Natural killer cell (primary cell): ENCODE measurements around the gene DISP2. TPM values are rescaled to one million over a fixed set of nuclear protein-coding genes. Genes with fewer than 3 reads are reported as not detected.
A peak's percentile ranks its signal among the peaks of the same experiment; 100 is the strongest.

Experiments used
- ATAC-seq, 3 donors: fragments of 150-1000 bp in 2 of 3; fragments of 200-7000 bp in 1 of 3; cut with Tn5 transposase; 1 replicate in 1 of 3; 2 replicates in 2 of 3; pipeline ENCODE4 v1.10.0; 2021; ENCODE audit warnings: mild to moderate bottlenecking in 2 of 3, moderate library complexity in 2 of 3
- DNase-seq, 2 donors: peaks; one replicate each; pipeline versions ENCODE4 v3.0.0 to v3.0.0-alpha.2; 2013 to 2021; ENCODE audit warnings: mixed read lengths in 1 of 2
- H3K27ac ChIP-seq: one replicate; pipeline ENCODE4 v1.5.1; 2013; ENCODE audit warnings: mild to moderate bottlenecking, low read length
- H3K27me3 ChIP-seq: one replicate; pipeline ENCODE4 v1.6.1; 2013; ENCODE audit warnings: low read length; ENCODE audit not compliant: control insufficient read depth, insufficient read depth
- H3K36me3 ChIP-seq: one replicate; pipeline ENCODE4 v1.6.1; 2013; ENCODE audit warnings: low read length; ENCODE audit not compliant: control insufficient read depth, insufficient read depth
- H3K4me1 ChIP-seq: one replicate; pipeline ENCODE4 v1.6.1; 2013; ENCODE audit warnings: low read length; ENCODE audit not compliant: control insufficient read depth, insufficient read depth
- H3K4me3 ChIP-seq: one replicate; pipeline ENCODE4 v1.5.1; 2013; ENCODE audit warnings: low read length
- H3K9me3 ChIP-seq: one replicate; pipeline ENCODE4 v1.6.1; 2013; ENCODE audit warnings: low read length; ENCODE audit not compliant: control insufficient read depth, insufficient read depth
- H3K27ac Mint-ChIP-seq, 2 donors: one replicate each; pipeline ENCODE4 v1.8.0; 2022; ENCODE audit warnings: mild to moderate bottlenecking in 2 of 2, mixed read lengths in 2 of 2, moderate library complexity in 1 of 2
- H3K27me3 Mint-ChIP-seq, 2 donors: one replicate each; pipeline ENCODE4 v1.8.0; 2022; ENCODE audit warnings: low read depth in 2 of 2, mixed read lengths in 2 of 2
- H3K36me3 Mint-ChIP-seq: one replicate; pipeline ENCODE4 v1.8.0; 2022; ENCODE audit warnings: mixed read lengths
- H3K4me1 Mint-ChIP-seq, 2 donors: one replicate each; pipeline ENCODE4 v1.8.0; 2022; ENCODE audit warnings: mixed read lengths in 2 of 2
- H3K4me3 Mint-ChIP-seq: one replicate; pipeline ENCODE4 v1.8.0; 2022; ENCODE audit warnings: mild to moderate bottlenecking, moderate library complexity, mixed read lengths
- H3K9me3 Mint-ChIP-seq, 2 donors: one replicate each; pipeline ENCODE4 v1.8.0; 2022; ENCODE audit warnings: mixed read lengths in 2 of 2
- CTCF ChIP-seq: fragments of 200-600 bp; IDR thresholded peaks from one replicate; pipeline ENCODE4 v1.8.0; 2022; ENCODE audit warnings: antibody characterized with exemption
- WGBS: methylation state at CpG from one replicate; pipeline ENCODE4 v1.1.7; 2013; ENCODE audit warnings: missing lambda C conversion rate; ENCODE audit not compliant: insufficient coverage; 5-methylcytosine and 5-hydroxymethylcytosine counted together
- intact Hi-C: fragments of 100-400 bp; cut with micrococcal nuclease; formaldehyde crosslinking; loops from one replicate; pipeline ENCODE4 v1.14.2; 2022
- total RNA-seq, 4 donors: library from RNA; stranded (reverse); fragments of 120-200 nt in 1 of 4; gene quantifications; one replicate each; pipeline versions ENCODE4 v1.2.3 to v1.2.4, GENCODE V29; 2013 to 2022

Gene DISP2
- total RNA-seq, 3 donors from 2014 or later (not counting 1 experiment from before 2014, with no cell fraction given) = 0.20 to 1.0 (median 0.26) TPM

GRCh38 chr15:40420793-40421192, 62.8 kb downstream of the DISP2 start:
- Mint-ChIP-seq H3K4me1 (no peaks in the 10 kb centered on the region), H3K9me3 (no peaks in the 10 kb centered on the region), H3K4me3 (no peak overlapping the region), H3K27ac (no peak overlapping the region), H3K36me3 (no peaks in the 10 kb centered on the region), H3K27me3 (no peaks in the 10 kb centered on the region)
- WGBS = 91% methylated on average over 3 of the region's 3 CpGs
- Histone ChIP-seq H3K9me3 (no peaks in the 10 kb centered on the region), H3K27me3 (no peaks in the 10 kb centered on the region), H3K4me3 (no peak overlapping the region), H3K36me3 (peaks cover 20% of the 10 kb centered on the region), H3K4me1 (peaks cover 6% of the 10 kb centered on the region), H3K27ac (no peak overlapping the region)
- no peak for TF ChIP-seq CTCF
- ATAC-seq = no peak
- intact Hi-C loops = loop anchor here (1.0 kb wide), 3 partner anchors 52 to 203 kb away; no protein-coding TSS in a partner anchor
- DNase-seq = no peak

- ATAC-seq (peak; percentile 93 to 100 (median 98)), DNase-seq (peak; percentile 73 to 85)
- intact Hi-C loops = loop anchor here (1.0 kb wide), 4 partner anchors 53 to 204 kb away; no protein-coding TSS in a partner anchor
- H3K36me3 ChIP-seq = peaks cover 13% of the 10 kb centered on the region
- Mint-ChIP-seq H3K4me1 (no peaks in the 10 kb centered on the region), H3K27me3 (no peaks in the 10 kb centered on the region), H3K4me3 (no peak overlapping the region), H3K27ac (no peak overlapping the region), H3K9me3 (no peaks in the 10 kb centered on the region), H3K36me3 (no peaks in the 10 kb centered on the region)
- no peak overlapping the region for H3K4me3 ChIP-seq
- TF ChIP-seq CTCF = peak; percentile 86
- peaks cover 6% of the 10 kb centered on the region for H3K4me1 ChIP-seq
- WGBS = 27% methylated on average over 31 of the region's 31 CpGs
- no peaks in the 10 kb centered on the region for H3K9me3 ChIP-seq
- no peaks in the 10 kb centered on the region for H3K27me3 ChIP-seq
- H3K27ac ChIP-seq = no peak overlapping the region
Observed at GRCh38 chr15:40421246-40422157, 63.5 kb downstream of the DISP2 start.

- Mint-ChIP-seq H3K27me3 (no peaks in the 10 kb centered on the region), H3K36me3 (no peaks in the 10 kb centered on the region), H3K27ac (no peak overlapping the region), H3K4me3 (no peak overlapping the region), H3K9me3 (no peaks in the 10 kb centered on the region), H3K4me1 (no peaks in the 10 kb centered on the region)
- TF ChIP-seq CTCF = no peak
- Histone ChIP-seq H3K4me3 (no peak overlapping the region), H3K9me3 (no peaks in the 10 kb centered on the region), H3K27ac (no peak overlapping the region), H3K36me3 (peaks cover 5% of the 10 kb centered on the region), H3K27me3 (no peaks in the 10 kb centered on the region), H3K4me1 (peaks cover 6% of the 10 kb centered on the region)
- ATAC-seq = no peak
- no peak for DNase-seq
- intact Hi-C loops = no loop called here
- WGBS = 97% methylated on average over 6 of the region's 6 CpGs
Observed at GRCh38 chr15:40424483-40425115, 66.6 kb downstream of the DISP2 start.
